Right ventricle myocardium inferior (tissue), 1 donor: ENCODE results near the gene MED22. TPM values are rescaled to one million over a fixed set of nuclear protein-coding genes. Genes with fewer than 3 reads are reported as not detected.
A peak's percentile ranks its signal among the peaks of the same experiment; 100 is the strongest.
"Not testable (repeated sequence)": the region's sequence is repeated elsewhere in the genome, so short reads cannot be mapped to it uniquely, and the experiment has no call there.

Experiments
- ATAC-seq: fragments of 200-7000 bp; cut with Tn5 transposase; one replicate; pipeline ENCODE4 v1.9.1; 2020; ENCODE audit warnings: mild to moderate bottlenecking, moderate library complexity
- DNase-seq: peaks from one replicate; pipeline ENCODE4 v3.0.0; 2021; ENCODE audit errors: missing footprints
- intact Hi-C: fragments of 100-400 bp; cut with DNase I; formaldehyde crosslinking; loops from one replicate; pipeline ENCODE4 v1.11.0; 2022
- long read RNA-seq: library from polyadenylated mRNA; unstranded; transcript quantifications from one replicate; pipeline ENCODE4 v2.0.0, GENCODE V29; 2021
- total RNA-seq: library from RNA; stranded (reverse); fragmentation: NEBNext Ultra II Directional; extraction: Animal tissue kit (Norgen Biotek cat#: 25700); gene quantifications from one replicate; pipeline ENCODE4 v1.2.1, GENCODE V29; 2021
- donor health status: DM: no; HTN: yes; CAD: no; lungs with severe emphysema.

MED22 gene
- 20.8 TPM for total RNA-seq
- long read RNA-seq, transcript MED22-201 (5 exons, 1,437 nt) = major isoform, 7 of 20 reads
- long read RNA-seq, partial matches to known transcripts = 4 of 20 reads
- long read RNA-seq, other reads (novel, unspliced or antisense) = 5 of 20 reads

GRCh38 chr9:133347985-133348717, at the start of gene MED22, which contains the start of gene RPL7A:
Gene MED22 (minus strand): TSS chr9:133348131. CDS start chr9:133346662, 1,469 bp downstream.
Gene RPL7A (plus strand): TSS chr9:133348218. CDS start chr9:133348244, 26 bp downstream.
- ATAC-seq = peak; percentile 90
- intact Hi-C loops = loop anchor here (1.0 kb wide), 1 partner anchor 12 kb away; the partner anchor contains the start of gene SURF6
- peak; percentile 97 for DNase-seq

GRCh38 chr9:133397370-133397769, 49.4 kb upstream of the MED22 start:
- no peak for ATAC-seq
- DNase-seq = no peak
- intact Hi-C loops = no loop called here

- no peak for DNase-seq
- ATAC-seq = no peak
Measured at GRCh38 chr9:133396952-133397351, 49.0 kb upstream of the MED22 start.

GRCh38 chr9:133394687-133395271, 46.8 kb upstream of the MED22 start:
- no peak for ATAC-seq
- intact Hi-C loops = no loop called here
- no peak for DNase-seq

More at GRCh38 chr9:133396952-133397351, 49.0 kb upstream of the MED22 start:
- intact Hi-C loops = no loop called here

DNA sequence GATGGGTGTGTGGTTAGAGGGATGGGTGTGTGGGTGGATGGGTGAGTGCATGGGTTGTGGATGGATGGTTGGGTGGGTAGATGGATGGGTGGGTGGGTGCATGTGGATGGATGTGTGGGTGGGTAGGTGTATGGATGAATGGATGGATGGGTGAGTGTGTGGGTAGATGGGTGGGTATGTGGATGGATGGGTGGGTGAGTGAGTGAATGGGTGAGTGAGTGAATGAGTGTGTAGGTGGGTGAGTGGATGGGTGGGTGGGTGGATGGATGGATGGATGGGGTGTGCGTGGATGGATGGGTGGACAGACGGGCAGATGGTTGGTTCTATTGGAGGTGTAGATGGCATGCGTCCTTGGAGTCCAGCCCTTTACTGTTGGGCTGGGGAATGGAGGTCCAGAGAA, 45.5 kb upstream of the MED22 start:
- ATAC-seq = no peak
- DNase-seq = no peak
- intact Hi-C loops = no loop called here

DNA sequence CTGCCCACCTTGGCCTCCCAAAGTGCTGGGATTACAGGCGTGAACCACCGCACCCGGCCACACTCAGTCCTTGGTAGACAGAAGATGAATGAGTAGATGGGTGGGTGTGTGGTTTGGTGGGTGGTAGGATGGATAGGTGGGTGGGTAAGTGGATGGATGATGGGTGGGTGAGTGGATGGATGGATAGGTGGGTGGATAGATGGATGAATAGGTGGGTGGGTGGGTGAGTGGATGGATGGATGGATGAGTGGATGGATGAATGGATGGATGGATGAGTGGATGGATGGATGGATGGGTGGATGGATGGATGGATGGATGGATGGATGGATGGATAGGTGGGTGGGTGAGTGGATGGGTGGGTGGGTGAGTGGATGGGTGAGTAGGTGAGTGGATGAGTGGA, 44.4 kb upstream of the MED22 start:
- DNase-seq, intact Hi-C loops, ATAC-seq: not testable (repeated sequence)

- ATAC-seq, intact Hi-C loops, DNase-seq: not testable (repeated sequence)
Measured at GRCh38 chr9:133391449-133391848, 43.5 kb upstream of the MED22 start.

DNA sequence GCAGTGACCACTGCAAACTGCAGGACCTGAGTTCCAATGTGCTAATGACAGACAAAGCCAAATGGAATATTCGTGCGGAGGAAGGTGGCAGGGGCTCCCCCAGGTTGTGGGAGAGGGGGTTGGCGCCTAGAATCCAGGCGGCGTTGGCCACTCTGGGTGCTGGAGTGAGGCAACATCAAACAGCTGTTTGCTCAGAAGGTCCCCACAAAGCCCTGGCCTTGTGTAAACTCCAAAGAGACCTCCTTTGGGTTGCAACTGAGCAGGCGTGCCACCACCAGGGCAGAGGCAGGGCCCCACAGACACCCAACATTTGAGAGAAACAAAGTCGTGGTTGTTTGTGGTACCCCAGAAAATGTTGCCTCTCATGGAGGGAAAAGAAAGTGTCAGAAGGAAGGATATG, 42.8 kb upstream of the MED22 start:
- ATAC-seq (no peak), DNase-seq (no peak)
- intact Hi-C loops = no loop called here

DNA sequence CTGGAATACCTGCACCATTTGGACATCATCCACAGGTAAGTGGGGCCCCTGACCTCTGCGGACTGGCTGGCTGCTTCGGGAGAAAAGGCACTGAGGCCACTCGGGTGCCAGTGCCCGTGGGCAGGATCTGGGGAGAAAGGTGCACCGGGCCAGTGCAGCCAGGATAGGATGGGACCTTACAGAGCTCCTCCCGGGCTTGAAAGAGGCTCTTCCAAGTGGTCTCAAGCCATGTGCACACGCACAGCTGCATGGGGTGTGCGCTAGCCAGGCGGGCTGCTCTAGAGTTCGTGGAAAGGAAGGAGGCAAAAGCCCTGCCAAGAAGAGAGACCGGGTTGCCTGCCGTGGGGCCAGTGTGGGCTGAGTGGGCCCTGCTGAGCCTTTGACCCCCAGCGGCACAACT, 41.6 kb upstream of the MED22 start:
- no peak for ATAC-seq
- DNase-seq = no peak
- intact Hi-C loops = no loop called here

- no peak for DNase-seq
- ATAC-seq = no peak
- intact Hi-C loops = no loop called here
Measured at GRCh38 chr9:133389025-133389557, 41.2 kb upstream of the MED22 start.

DNA sequence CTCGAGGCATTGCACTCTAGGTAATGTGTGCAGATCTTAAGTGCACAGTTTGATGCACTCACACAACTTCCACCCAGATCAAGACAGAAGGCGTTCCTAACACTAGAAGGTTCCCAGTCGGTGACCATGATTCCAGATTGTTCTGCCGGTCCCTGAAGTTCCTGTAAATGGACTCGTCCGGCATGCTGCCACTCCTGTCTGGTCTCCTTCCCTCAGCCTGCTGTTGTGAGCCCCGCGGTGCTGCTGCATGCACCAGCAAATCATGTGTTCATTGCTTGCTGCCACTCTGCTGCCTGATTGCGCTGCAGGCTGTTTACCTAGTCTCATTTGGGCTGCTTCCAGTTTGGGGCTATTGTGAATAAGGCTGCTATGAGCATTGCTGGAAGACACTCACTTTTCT, 39.7 kb upstream of the MED22 start:
- ATAC-seq (no peak), DNase-seq (no peak)
- intact Hi-C loops = no loop called here

DNA sequence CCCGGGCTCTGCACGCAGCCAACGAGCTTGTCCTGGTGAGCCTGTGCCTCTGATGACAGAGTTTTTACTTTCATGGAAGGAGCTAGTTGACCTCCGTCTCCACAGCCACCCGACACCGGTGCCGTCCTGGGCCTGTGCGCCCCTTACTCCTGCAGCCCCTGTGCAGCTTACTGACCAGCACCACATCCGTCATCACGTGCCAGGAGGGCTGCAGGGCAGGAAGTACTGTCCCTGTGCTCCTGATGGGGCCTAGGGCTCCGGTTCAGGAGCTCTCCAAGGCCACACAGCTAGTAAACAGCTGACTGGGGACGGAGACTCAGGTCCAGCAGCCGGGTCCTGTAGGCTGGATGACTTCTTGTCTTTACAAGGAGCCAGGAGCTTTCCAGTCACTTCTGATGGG, 38.4 kb upstream of the MED22 start:
- DNase-seq (no peak), ATAC-seq (no peak)
- intact Hi-C loops = no loop called here

- ATAC-seq = no peak
- no peak for DNase-seq
- intact Hi-C loops = no loop called here
Measured at GRCh38 chr9:133385452-133385851, 37.5 kb upstream of the MED22 start.

- ATAC-seq = no peak
- DNase-seq = no peak
- intact Hi-C loops = no loop called here
Measured at GRCh38 chr9:133384736-133385321, 36.9 kb upstream of the MED22 start.

DNA sequence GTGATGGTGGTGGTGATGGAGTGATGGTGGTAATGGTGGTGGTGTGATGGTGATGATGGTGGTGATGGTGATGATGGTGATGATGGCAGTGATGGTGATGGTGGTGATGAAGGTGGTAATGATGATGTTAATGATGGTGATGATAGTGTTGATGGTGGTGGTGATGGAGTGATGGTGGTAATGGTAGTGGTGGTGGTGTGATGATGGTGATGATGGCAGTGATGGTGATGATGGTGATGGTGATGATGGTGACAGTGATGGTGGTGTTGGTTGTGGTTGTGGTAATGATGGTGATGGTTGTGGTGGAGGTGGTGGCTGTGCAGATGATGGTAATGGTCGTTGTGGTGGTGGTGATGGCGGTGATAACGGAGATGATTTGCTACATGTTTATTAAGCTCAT, 35.5 kb upstream of the MED22 start:
- ATAC-seq (no peak), DNase-seq (no peak)
- intact Hi-C loops = no loop called here

GRCh38 chr9:133382507-133383141, 34.7 kb upstream of the MED22 start:
- DNase-seq = no peak
- intact Hi-C loops = no loop called here
- ATAC-seq = no peak

DNA sequence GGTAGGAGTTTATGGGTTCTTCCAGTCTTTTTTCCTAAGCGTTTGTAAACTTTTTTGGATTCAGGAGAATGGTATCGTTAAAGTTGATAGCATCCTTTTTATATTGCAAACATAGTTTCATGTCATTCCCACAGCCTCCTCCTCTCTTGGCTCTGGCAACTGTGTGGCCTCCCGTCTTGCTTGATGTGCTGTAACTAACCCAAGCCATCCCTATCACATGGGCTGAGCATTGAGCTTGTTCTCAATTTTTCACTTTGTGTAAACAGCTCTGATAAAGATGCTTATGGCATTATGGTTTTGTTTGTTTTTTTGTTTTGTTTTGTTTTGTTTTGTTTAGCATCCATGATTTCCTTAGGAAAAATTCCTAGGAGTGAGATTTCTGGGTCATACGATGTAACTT, 32.8 kb upstream of the MED22 start:
- ATAC-seq (no peak), DNase-seq (no peak)
- intact Hi-C loops = no loop called here

DNA sequence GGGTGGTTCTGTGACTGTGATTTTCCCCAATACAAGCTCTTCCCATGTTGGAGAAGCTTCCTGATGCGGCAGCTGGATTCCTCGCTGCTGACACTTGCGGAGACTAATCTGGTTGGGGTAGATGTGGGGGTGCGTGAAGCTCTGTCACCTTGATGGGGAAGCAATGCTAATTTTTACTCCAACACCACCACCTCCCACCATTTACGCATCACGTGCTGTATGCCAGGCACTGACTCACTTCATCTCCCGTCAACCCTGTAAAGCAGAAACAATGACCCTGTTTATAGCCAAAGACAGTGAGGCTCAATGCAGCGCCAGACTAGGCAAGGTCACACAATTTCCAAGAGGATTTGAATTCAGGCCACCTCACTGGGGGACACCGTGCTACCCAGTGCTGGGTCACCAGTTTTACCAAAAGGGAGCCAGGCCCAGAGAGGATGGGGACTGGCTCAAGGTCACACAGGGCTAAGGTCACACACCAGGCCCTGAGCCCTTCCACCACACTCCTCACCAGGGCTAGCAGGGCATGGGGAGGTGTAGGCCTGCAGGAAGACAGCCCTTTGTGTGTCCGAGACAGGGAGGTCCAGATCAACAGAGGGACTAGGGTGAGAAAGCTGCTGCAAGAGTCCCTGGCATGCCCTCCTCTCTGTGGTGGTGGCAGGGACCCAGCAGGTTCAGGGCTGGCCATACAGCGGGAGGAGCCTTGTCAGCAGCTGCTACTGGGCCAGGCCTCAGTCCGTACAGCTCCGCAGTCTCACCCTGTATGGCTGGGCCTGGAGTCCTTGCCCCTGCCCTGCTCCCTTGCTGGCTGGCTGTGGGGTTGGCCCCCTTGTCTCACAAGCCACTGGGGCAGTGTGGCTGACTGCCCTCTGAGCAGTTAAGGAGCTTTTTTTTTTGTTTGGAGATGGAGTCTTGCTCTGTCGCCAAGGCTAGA, 31.5 kb upstream of the MED22 start:
- DNase-seq (no peak), ATAC-seq (no peak)
- intact Hi-C loops = loop anchor here (5.0 kb wide), 2 partner anchors 38 to 42 kb away; partner anchors contain the start of genes REXO4 and SURF6
